GM12878 (cell line): Measurements from ENCODE around the gene GALNTL6. TPM values are rescaled to one million over a fixed set of nuclear protein-coding genes. Genes with fewer than 3 reads are reported as not detected.

Source experiments
- ASH2L ChIP-seq: fragments of 300-600, 200-600 bp; sonication (generic); IDR thresholded peaks from 2 replicates; pipeline ENCODE4 v1.6.1; 2017; ENCODE audit warnings: low read depth, mild to moderate bottlenecking, borderline replicate concordance
- IRF5 ChIP-seq: fragments of 450-650 bp; IDR thresholded peaks from 2 replicates; pipeline ENCODE4 v1.6.1; 2017; ENCODE audit warnings: borderline replicate concordance
- ZZZ3 ChIP-seq: IDR thresholded peaks from 2 replicates; pipeline ENCODE4 v1.6.1; 2011; ENCODE audit warnings: low read depth; ENCODE audit not compliant: control insufficient read depth, insufficient read length
- polyA plus RNA-seq, 11 experiments: library from polyadenylated mRNA; depleted of rRNA in 4 of 11; unstranded in 6 of 11; stranded (reverse) in 5 of 11; fragments of >200 nt; fragmentation: Nextera tagmentation in 4 of 11; fragmentation: Illumina TruSeq in 1 of 11; extraction: Ambion mirVana in 4 of 11; extraction: Trizol in 1 of 11; gene quantifications; 1 replicate in 1 of 11; 2 replicates in 10 of 11; pipeline versions ENCODE4 v1.2.1 to v1.2.3, GENCODE V29; 2011 to 2016; ENCODE audit warnings: inconsistent platforms in 2 of 11, missing spikeins in 2 of 11, low read depth in 1 of 11
- total RNA-seq, 4 experiments: library from RNA; depleted of rRNA in 3 of 4; stranded (reverse); fragments of >200 nt in 3 of 4; fragmentation: Illumina TruSeq in 1 of 4; extraction: Trizol in 1 of 4; gene quantifications; 2 replicates each; pipeline versions ENCODE4 v1.2.1 to v1.2.3, GENCODE V29; 2013 to 2021
- TF ChIP-seq, protein P1 (sequence below): IDR thresholded peaks from 2 replicates; pipeline ENCODE4 v1.6.1; 2011; ENCODE audit warnings: borderline replicate concordance, low read depth, mild to moderate bottlenecking, moderate library complexity, mixed read lengths, low read length; ENCODE audit not compliant: insufficient read depth; ENCODE audit errors: extremely low read length
- TF ChIP-seq, protein P2 (sequence below): IDR thresholded peaks from 2 replicates; pipeline ENCODE4 v1.6.1; 2012; ENCODE audit warnings: improper control_type of control experiment, low read depth, low read length; ENCODE audit not compliant: insufficient replicate concordance

The GALNTL6 gene
- total and polyA plus RNA-seq, 10 of the 15 experiments (the other 5 are each of a cell fraction or from before 2014, with no cell fraction given): 0.01 to 0.29 TPM; not detected in 8

DNA sequence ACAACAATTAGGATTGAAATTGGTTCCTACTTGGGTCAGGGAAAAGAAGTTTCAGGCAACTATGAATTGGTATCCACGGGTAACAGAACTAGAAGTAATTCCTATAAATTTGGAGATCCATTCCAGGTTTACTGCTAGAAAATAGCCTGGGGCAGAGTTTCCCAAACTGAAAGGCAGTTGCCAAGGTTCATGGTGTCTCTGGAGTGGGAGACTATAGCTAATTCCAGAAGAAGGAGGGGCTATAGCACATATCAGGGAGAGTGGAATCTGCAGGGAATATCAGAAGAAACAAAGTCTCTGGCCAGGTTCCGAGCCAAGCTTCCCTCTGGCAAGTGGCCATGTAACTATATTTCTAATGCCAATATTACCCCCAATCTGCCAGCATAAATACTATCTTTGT is 166.3 kb downstream of the GALNTL6 start (continued):
- TF ChIP-seq IRF5 (no peak), ASH2L (no peak), ZZZ3 (no peak)
- TF ChIP-seq, protein P1, sequence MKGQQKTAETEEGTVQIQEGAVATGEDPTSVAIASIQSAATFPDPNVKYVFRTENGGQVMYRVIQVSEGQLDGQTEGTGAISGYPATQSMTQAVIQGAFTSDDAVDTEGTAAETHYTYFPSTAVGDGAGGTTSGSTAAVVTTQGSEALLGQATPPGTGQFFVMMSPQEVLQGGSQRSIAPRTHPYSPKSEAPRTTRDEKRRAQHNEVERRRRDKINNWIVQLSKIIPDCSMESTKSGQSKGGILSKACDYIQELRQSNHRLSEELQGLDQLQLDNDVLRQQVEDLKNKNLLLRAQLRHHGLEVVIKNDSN: no peak
- TF ChIP-seq, protein P2, sequence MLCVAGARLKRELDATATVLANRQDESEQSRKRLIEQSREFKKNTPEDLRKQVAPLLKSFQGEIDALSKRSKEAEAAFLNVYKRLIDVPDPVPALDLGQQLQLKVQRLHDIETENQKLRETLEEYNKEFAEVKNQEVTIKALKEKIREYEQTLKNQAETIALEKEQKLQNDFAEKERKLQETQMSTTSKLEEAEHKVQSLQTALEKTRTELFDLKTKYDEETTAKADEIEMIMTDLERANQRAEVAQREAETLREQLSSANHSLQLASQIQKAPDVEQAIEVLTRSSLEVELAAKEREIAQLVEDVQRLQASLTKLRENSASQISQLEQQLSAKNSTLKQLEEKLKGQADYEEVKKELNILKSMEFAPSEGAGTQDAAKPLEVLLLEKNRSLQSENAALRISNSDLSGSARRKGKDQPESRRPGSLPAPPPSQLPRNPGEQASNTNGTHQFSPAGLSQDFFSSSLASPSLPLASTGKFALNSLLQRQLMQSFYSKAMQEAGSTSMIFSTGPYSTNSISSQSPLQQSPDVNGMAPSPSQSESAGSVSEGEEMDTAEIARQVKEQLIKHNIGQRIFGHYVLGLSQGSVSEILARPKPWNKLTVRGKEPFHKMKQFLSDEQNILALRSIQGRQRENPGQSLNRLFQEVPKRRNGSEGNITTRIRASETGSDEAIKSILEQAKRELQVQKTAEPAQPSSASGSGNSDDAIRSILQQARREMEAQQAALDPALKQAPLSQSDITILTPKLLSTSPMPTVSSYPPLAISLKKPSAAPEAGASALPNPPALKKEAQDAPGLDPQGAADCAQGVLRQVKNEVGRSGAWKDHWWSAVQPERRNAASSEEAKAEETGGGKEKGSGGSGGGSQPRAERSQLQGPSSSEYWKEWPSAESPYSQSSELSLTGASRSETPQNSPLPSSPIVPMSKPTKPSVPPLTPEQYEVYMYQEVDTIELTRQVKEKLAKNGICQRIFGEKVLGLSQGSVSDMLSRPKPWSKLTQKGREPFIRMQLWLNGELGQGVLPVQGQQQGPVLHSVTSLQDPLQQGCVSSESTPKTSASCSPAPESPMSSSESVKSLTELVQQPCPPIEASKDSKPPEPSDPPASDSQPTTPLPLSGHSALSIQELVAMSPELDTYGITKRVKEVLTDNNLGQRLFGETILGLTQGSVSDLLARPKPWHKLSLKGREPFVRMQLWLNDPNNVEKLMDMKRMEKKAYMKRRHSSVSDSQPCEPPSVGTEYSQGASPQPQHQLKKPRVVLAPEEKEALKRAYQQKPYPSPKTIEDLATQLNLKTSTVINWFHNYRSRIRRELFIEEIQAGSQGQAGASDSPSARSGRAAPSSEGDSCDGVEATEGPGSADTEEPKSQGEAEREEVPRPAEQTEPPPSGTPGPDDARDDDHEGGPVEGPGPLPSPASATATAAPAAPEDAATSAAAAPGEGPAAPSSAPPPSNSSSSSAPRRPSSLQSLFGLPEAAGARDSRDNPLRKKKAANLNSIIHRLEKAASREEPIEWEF: no peak
